IMR-90 (cell line): ENCODE data around the gene PALS1.

Source experiments
- MAFK ChIP-seq: IDR thresholded peaks from 2 replicates; pipeline ENCODE4 v1.6.1; 2012; ENCODE audit warnings: low read depth, low read length, improper control_type of control experiment
- MAZ ChIP-seq: IDR thresholded peaks from 2 replicates; pipeline ENCODE4 v1.6.1; 2012; ENCODE audit warnings: low read depth, mild to moderate bottlenecking, low read length, improper control_type of control experiment, moderate library complexity, borderline replicate concordance
- MXI1 ChIP-seq: IDR thresholded peaks from 2 replicates; pipeline ENCODE4 v1.6.1; 2012; ENCODE audit warnings: low read depth, mild to moderate bottlenecking, low read length, moderate library complexity, borderline replicate concordance
- POLR2A ChIP-seq: IDR thresholded peaks from 2 replicates; pipeline ENCODE4 v1.6.1; 2012; ENCODE audit warnings: mild to moderate bottlenecking, low read depth, low read length
- RAD21 ChIP-seq: IDR thresholded peaks from 2 replicates; pipeline ENCODE4 v1.6.1; 2012; ENCODE audit warnings: low read length, improper control_type of control experiment
- RFX5 ChIP-seq: IDR thresholded peaks from 2 replicates; pipeline ENCODE4 v1.8.0; 2012; ENCODE audit warnings: low read depth, mild to moderate bottlenecking, low read length, moderate library complexity
- TF ChIP-seq, protein P1 (sequence below): conservative IDR thresholded peaks from 2 replicates; pipeline ENCODE4 v1.5.1; 2012; ENCODE audit warnings: mild to moderate bottlenecking, low read depth, low read length, improper control_type of control experiment

DNA sequence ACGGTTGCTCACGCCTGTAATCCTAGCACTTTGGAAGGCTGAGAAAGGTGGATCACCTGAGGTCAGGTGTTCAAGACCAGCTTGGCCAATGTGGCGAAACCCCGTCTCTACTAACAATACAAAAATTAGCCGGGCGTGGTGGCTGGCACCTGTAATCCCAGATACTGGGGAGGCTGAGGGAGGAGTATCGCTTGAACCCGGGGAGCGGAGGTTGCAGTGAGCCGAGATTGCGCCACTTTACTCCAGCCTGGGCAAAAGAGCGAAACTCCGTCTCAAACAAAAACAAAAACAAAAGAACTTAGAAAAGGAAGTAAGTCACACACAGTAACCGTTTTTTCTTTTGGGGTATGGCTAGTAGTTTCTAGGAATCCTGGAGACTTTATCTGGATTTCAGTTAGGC is 1.7 kb upstream of the PALS1 start:
- TF ChIP-seq MAZ, result no peak
- TF ChIP-seq RAD21, result no peak
- no peak for TF ChIP-seq MAFK
- TF ChIP-seq, protein P1, sequence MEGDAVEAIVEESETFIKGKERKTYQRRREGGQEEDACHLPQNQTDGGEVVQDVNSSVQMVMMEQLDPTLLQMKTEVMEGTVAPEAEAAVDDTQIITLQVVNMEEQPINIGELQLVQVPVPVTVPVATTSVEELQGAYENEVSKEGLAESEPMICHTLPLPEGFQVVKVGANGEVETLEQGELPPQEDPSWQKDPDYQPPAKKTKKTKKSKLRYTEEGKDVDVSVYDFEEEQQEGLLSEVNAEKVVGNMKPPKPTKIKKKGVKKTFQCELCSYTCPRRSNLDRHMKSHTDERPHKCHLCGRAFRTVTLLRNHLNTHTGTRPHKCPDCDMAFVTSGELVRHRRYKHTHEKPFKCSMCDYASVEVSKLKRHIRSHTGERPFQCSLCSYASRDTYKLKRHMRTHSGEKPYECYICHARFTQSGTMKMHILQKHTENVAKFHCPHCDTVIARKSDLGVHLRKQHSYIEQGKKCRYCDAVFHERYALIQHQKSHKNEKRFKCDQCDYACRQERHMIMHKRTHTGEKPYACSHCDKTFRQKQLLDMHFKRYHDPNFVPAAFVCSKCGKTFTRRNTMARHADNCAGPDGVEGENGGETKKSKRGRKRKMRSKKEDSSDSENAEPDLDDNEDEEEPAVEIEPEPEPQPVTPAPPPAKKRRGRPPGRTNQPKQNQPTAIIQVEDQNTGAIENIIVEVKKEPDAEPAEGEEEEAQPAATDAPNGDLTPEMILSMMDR, result no peak
- TF ChIP-seq POLR2A, result no peak
- TF ChIP-seq MXI1, result no peak
- no peak for TF ChIP-seq RFX5
